GM19351 (cell line): ENCODE results near the gene SYNCRIP.
A peak's percentile ranks its signal among the peaks of the same experiment; 100 is the strongest.
"Not testable (repeated sequence)": the region's sequence is repeated elsewhere in the genome, so short reads cannot be mapped to it uniquely, and the experiment has no call there.

Experiments used
- ATAC-seq: cut with Tn5 transposase; IDR thresholded peaks from one replicate; pipeline ENCODE4 v1.9.1; 2021; ENCODE audit warnings: mild to moderate bottlenecking, moderate library complexity; ENCODE audit not compliant: unreplicated experiment

The SYNCRIP gene

GRCh38 chr6:85600713-85601313 is 41.9 kb downstream of the SYNCRIP start:
- no peak for ATAC-seq

- ATAC-seq: peak; percentile 11
Observed at GRCh38 chr6:85594197-85594930, 48.3 kb downstream of the SYNCRIP start.

- ATAC-seq: peak; percentile 81
Observed at GRCh38 chr6:85593438-85594196, 49.1 kb downstream of the SYNCRIP start, which contains the start of gene SNX14. Gene SNX14 (minus strand): TSS chr6:85593858. CDS start chr6:85593718, 140 bp downstream.

- ATAC-seq: no peak
Observed at GRCh38 chr6:85592033-85592432, 50.7 kb downstream of the SYNCRIP start.

GRCh38 chr6:85591207-85591606 is 51.5 kb downstream of the SYNCRIP start:
- no peak for ATAC-seq

GRCh38 chr6:85585741-85586140 is 56.9 kb downstream of the SYNCRIP start:
- no peak for ATAC-seq

GRCh38 chr6:85582832-85583231 is 59.9 kb downstream of the SYNCRIP start:
- not testable (repeated sequence) for ATAC-seq

GRCh38 chr6:85581572-85581971 is 61.1 kb downstream of the SYNCRIP start:
- ATAC-seq: no peak

- ATAC-seq: peak; percentile 97
Observed at GRCh38 chr6:85580878-85581267, 61.8 kb downstream of the SYNCRIP start.

- peak; percentile 9 for ATAC-seq
Observed at GRCh38 chr6:85580118-85580877, 62.4 kb downstream of the SYNCRIP start.

GRCh38 chr6:85579581-85579980 is 63.1 kb downstream of the SYNCRIP start:
- ATAC-seq: no peak

GRCh38 chr6:85576476-85576875 is 66.2 kb downstream of the SYNCRIP start:
- ATAC-seq: no peak

GRCh38 chr6:85574932-85575598 is 67.6 kb downstream of the SYNCRIP start:
- no peak for ATAC-seq

- no peak for ATAC-seq
Observed at GRCh38 chr6:85569323-85569722, 73.4 kb downstream of the SYNCRIP start.

GRCh38 chr6:85568411-85568810 is 74.3 kb downstream of the SYNCRIP start:
- no peak for ATAC-seq

- no peak for ATAC-seq
Observed at GRCh38 chr6:85565736-85566135, 77.0 kb downstream of the SYNCRIP start.

- ATAC-seq: not testable (repeated sequence)
Observed at GRCh38 chr6:85564223-85564622, 78.5 kb downstream of the SYNCRIP start.
